Lower lobe of right lung (tissue), 2 donors: Measurements from ENCODE around the gene DLX2. TPM values are rescaled to one million over a fixed set of nuclear protein-coding genes. Genes with fewer than 3 reads are reported as not detected.

Source experiments
- ATAC-seq, 2 donors: fragments of 200-7000 bp; cut with Tn5 transposase; one replicate each; pipeline ENCODE4 v1.9.1; 2020 to 2022; ENCODE audit warnings: mild to moderate bottlenecking in 2 of 2, moderate library complexity in 2 of 2
- DNase-seq: peaks from one replicate; pipeline ENCODE4 v3.0.0-alpha.2; 2020
- H3K27ac ChIP-seq: fragments of 200-600 bp; one replicate; pipeline ENCODE4 v1.8.0; 2022
- H3K27me3 ChIP-seq: fragments of 200-600 bp; one replicate; pipeline ENCODE4 v1.8.0; 2022; ENCODE audit warnings: low read depth
- H3K36me3 ChIP-seq: fragments of 200-600 bp; one replicate; pipeline ENCODE4 v1.8.0; 2022; ENCODE audit warnings: mild to moderate bottlenecking
- H3K4me1 ChIP-seq: fragments of 200-600 bp; one replicate; pipeline ENCODE4 v1.8.0; 2022
- H3K4me3 ChIP-seq: fragments of 200-600 bp; one replicate; pipeline ENCODE4 v1.8.0; 2022; ENCODE audit warnings: mild to moderate bottlenecking
- H3K9me3 ChIP-seq: fragments of 200-600 bp; one replicate; pipeline ENCODE4 v1.8.0; 2022
- intact Hi-C: fragments of 100-400 bp; cut with DNase I; formaldehyde crosslinking; loops from one replicate; pipeline ENCODE4 v1.11.0; 2022
- total RNA-seq: library from RNA; stranded (reverse); fragmentation: NEBNext Ultra II Directional; extraction: Animal tissue kit (Norgen Biotek cat#: 25700); gene quantifications from one replicate; pipeline ENCODE4 v1.2.1, GENCODE V29; 2021
- TF ChIP-seq, protein P1 (sequence below): fragments of 200-600 bp; IDR thresholded peaks from one replicate; pipeline ENCODE4 v1.8.0; 2022; ENCODE audit warnings: antibody characterized with exemption, mild to moderate bottlenecking
- donor health status: DM: no; HTN: yes; CAD: no; lungs with severe emphysema.

DLX2 gene
- total RNA-seq, 1 donor from 2014 or later = not detected

DNA sequence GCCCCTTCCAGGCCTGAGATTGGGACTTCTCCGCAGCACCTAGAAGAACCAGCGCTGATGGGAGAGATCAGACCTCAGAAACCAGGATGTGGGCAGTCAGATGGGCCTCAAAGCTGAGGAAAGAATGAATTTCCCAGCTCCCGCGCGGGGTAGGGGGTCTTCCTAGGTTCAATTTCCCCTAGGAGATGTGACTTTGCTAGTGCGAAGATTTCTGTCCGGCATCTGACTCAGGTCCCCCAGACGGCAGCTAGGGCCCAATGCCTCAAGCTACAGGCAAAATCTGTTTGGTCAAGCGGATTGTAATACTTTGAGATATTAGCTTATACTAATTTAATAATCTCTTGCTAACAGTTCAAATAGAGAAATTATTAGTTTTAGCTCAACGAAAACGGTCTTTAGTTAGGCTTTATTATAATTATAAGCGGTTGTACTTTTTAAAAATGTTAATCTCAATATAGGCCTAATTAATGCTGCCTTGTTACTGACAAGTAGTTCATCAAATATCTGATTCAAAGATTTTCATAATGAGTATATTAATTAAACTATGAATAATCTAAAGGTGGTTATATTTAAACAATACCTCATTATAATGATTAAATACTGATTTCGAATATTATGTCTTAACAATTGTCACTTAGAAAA lies 11.6 kb downstream of the DLX2 start:
- Histone ChIP-seq H3K27me3 (peaks cover 100% of the 10 kb centered on the region), H3K4me1 (peaks cover 31% of the 10 kb centered on the region), H3K36me3 (no peaks in the 10 kb centered on the region), H3K27ac (no peak overlapping the region), H3K4me3 (no peak overlapping the region), H3K9me3 (no peaks in the 10 kb centered on the region)
- DNase-seq = no peak
- intact Hi-C loops = no loop called here
- no peak for ATAC-seq
- TF ChIP-seq, protein P1, sequence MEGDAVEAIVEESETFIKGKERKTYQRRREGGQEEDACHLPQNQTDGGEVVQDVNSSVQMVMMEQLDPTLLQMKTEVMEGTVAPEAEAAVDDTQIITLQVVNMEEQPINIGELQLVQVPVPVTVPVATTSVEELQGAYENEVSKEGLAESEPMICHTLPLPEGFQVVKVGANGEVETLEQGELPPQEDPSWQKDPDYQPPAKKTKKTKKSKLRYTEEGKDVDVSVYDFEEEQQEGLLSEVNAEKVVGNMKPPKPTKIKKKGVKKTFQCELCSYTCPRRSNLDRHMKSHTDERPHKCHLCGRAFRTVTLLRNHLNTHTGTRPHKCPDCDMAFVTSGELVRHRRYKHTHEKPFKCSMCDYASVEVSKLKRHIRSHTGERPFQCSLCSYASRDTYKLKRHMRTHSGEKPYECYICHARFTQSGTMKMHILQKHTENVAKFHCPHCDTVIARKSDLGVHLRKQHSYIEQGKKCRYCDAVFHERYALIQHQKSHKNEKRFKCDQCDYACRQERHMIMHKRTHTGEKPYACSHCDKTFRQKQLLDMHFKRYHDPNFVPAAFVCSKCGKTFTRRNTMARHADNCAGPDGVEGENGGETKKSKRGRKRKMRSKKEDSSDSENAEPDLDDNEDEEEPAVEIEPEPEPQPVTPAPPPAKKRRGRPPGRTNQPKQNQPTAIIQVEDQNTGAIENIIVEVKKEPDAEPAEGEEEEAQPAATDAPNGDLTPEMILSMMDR = no peak

DNA sequence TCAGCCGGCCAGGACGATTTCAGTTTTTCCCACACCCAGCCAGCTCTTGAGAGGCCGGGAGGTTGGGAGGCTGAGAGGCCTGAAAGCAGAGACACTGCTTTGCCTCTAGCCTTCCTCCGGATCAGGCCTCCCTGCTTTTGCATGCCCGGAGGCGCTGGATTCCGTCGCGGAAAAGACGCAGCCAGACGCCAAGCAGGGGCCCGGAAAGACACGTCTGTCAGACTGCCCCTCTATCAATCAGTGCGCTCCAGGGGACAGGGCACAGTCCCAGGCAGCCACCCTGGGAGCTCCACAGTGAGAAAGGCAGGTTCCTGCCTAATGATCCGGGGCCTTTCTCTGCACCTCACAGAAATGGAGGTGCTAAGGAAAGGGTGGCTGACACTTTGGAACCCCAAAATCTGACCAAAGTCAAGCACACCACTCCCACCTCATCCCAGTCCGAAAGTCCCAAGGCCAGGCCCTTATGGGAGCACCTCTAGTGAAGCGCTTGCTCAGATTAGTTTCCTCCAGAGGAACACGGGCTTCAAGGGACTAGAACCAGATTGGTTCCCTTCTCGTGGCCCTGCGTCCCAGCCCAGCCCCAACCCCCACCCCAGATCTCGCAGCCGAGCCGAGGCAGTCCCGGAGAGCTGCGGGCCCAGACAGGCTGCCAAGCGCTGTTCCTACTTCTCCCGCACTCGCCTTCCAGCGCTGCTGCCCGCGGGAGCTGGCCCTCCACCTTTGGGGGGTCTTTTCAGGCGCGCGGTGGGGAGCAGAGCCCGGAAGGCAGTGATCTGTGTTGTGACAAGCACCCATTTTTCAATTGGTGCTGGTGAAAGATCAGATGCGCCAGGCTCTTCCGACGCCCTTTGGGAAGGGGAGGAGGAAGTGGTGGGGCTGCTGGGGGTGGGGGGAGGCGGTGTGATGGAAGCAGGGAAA lies 12.4 kb downstream of the DLX2 start:
- no peaks in the 10 kb centered on the region for H3K9me3 ChIP-seq
- H3K27ac ChIP-seq = no peak overlapping the region
- no peaks in the 10 kb centered on the region for H3K36me3 ChIP-seq
- intact Hi-C loops = no loop called here
- DNase-seq (peak; percentile 41), ATAC-seq (no peak)
- H3K27me3 ChIP-seq = peaks cover 100% of the 10 kb centered on the region
- H3K4me3 ChIP-seq = no peak overlapping the region
- H3K4me1 ChIP-seq = peaks cover 31% of the 10 kb centered on the region
- TF ChIP-seq, protein P1 = no peak

DNA sequence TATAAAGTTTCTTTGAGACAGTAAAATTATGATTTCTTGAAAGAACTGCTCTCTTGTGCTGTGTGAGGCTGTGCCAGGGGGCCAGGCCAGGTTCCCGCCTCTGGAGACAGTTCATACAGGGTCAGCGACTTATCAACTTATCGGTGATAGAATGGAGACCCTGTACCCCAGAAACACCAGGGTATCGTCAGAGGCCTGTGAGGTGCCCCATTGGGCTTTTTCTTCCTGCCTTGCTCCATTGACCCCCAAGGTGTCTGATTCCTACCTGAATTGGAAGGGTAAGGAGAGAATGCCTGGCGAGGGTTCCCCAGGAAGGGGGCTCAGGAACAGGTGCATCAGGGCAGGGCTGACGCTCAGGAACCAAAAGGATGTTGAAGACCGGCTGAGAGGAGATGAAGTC lies 13.1 kb downstream of the DLX2 start:
- intact Hi-C loops = no loop called here
- Histone ChIP-seq H3K36me3 (no peaks in the 10 kb centered on the region), H3K27me3 (peaks cover 100% of the 10 kb centered on the region), H3K9me3 (no peaks in the 10 kb centered on the region), H3K4me1 (peaks cover 31% of the 10 kb centered on the region), H3K27ac (no peak overlapping the region), H3K4me3 (no peak overlapping the region)
- DNase-seq = no peak
- ATAC-seq = no peak
- TF ChIP-seq, protein P1 = no peak

DNA sequence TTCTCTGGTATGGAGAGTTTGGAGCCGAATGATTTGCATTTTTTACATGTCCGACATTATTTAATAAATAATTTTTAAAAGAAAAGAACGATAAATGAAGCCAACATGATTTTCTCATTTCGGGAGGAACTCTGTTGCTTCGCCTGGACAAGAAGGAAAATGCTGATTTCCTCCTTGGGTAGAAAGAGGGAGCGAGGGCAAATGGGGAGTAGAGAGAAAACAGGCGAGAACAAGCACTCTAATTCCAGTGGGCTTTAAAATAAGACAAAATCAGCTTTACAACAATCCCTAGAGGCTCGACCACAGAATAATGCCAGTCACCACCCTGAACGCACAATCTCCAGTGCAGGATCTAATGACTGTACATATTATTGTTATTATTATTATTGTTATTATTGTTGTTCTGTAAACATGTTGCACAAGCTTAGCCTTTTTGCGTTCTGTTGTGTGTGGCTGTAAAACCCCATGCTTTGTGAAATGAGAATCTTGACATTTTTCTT lies 13.6 kb downstream of the DLX2 start:
- DNase-seq (no peak), ATAC-seq (no peak)
- peaks cover 100% of the 10 kb centered on the region for H3K27me3 ChIP-seq
- H3K4me1 ChIP-seq = peaks cover 31% of the 10 kb centered on the region
- H3K9me3 ChIP-seq = no peaks in the 10 kb centered on the region
- intact Hi-C loops = no loop called here
- H3K36me3 ChIP-seq = no peaks in the 10 kb centered on the region
- no peak overlapping the region for H3K4me3 ChIP-seq
- H3K27ac ChIP-seq = no peak overlapping the region
- TF ChIP-seq, protein P1 = no peak

DNA sequence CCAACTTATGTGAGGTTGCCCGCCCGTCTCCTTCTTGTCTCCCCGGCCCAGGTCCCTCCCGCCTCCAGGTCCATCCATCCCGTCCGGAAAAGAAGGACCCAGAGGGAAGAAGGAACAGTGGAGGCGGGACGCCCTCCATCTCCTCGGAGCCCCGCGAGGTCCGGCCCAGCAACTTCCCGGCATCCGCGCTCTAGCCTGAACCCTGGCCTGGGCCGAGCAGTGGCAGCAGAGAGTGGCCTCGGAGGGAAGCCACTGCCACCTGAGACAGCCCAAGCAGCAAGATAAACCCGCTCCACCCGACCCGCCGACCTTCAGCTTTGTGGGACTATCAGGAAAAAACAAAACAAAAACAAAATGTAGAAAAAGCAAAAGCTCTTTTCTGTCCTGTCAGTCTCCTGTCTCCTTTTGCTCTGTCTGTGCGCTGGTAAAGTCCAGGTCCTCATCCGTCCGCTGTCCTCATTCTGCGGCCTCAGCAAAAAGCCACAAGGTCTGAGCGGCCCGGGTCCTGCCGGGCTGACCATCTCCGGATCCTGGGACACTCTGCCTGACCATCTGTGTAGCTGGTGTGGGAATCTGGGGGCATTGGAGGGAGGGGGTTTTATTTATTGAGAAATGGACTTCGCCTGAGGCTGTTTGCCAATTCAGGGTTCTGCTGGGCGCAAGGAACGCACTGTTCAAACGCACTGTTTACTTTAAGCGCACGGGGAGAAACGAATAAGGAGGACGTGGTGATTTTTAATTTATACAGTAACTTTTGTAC lies 14.3 kb downstream of the DLX2 start:
- Histone ChIP-seq H3K9me3 (no peaks in the 10 kb centered on the region), H3K27me3 (peaks cover 100% of the 10 kb centered on the region), H3K4me3 (no peak overlapping the region), H3K4me1 (peaks cover 35% of the 10 kb centered on the region), H3K27ac (no peak overlapping the region), H3K36me3 (no peaks in the 10 kb centered on the region)
- intact Hi-C loops = no loop called here
- TF ChIP-seq, protein P1 = no peak
- ATAC-seq (no peak), DNase-seq (peak; percentile 39)
